ENCODE measurements around the gene PANX2. TPM values are rescaled to one million over a fixed set of nuclear protein-coding genes. Genes with fewer than 3 reads are reported as not detected.

The PANX2 gene, protein sequence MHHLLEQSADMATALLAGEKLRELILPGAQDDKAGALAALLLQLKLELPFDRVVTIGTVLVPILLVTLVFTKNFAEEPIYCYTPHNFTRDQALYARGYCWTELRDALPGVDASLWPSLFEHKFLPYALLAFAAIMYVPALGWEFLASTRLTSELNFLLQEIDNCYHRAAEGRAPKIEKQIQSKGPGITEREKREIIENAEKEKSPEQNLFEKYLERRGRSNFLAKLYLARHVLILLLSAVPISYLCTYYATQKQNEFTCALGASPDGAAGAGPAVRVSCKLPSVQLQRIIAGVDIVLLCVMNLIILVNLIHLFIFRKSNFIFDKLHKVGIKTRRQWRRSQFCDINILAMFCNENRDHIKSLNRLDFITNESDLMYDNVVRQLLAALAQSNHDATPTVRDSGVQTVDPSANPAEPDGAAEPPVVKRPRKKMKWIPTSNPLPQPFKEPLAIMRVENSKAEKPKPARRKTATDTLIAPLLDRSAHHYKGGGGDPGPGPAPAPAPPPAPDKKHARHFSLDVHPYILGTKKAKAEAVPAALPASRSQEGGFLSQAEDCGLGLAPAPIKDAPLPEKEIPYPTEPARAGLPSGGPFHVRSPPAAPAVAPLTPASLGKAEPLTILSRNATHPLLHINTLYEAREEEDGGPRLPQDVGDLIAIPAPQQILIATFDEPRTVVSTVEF
- 0.88 and 1.9 TPM in 2 replicates for total RNA-seq (ENCODE audit: low replicate concordance)

DNA sequence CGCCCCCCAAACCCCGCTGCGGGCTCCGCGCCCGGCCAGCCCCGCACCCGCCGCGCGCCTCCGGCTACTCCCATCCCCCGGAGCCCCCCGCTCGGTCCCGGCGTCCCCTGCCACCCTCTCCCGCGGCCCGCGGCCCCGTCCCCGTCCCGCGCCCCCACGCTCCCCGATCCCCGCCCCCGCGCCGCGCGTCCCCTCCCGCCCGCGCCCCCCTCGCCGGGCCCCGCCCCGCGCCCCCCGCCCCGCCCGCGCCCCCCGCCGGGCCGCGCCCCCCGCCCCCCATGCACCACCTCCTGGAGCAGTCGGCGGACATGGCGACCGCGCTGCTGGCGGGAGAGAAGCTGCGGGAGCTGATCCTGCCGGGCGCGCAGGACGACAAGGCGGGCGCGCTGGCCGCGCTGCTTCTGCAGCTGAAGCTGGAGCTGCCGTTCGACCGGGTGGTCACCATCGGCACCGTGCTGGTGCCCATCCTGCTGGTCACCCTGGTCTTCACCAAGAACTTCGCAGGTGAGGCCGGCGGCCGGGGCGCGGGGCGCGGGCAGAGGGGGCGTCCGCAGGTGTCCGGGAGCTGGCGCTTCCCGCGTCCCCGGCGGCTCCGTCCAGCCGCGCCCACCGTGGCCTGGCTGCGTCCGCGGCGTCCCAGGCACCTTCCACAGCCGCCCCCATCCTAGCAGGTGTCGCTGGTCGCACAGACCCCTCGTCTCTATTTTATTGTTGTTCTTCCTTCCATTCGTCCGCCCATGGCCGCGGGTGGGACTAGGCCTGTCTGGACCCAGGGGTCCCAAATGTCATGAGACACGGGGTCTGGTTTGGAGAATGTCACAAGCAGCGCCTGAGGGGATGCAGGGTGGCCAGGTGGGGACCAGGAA lies at the start of gene PANX2:
PANX2 (plus strand) TSS at position 279 of the 866 bp plus-strand sequence; CDS start at position 279, 0 bp downstream.
- H4K20me1 ChIP-seq (ENCODE audit: low read depth), result no peaks in the 10 kb centered on the region
- Mint-ChIP-seq H3K27ac (no peak within 1 kb of the TSS), H3K9me3 (no peaks in the 10 kb centered on the region), H3K27me3 (ENCODE audit: insufficient read depth, low read depth) (peaks cover 24% of the 10 kb centered on the region), H3K4me3 (peak within 1 kb of the TSS; percentile 86), H3K4me1 (peaks cover 10% of the 10 kb centered on the region), H3K36me3 (no peaks in the 10 kb centered on the region)
- H3K9me3 ChIP-seq (ENCODE audit: low read depth), result no peaks in the 10 kb centered on the region
- TF ChIP-seq EZH2 (IDR thresholded peaks at IDR 0.05) (peak; percentile 79), EZH2phosphoT487 (IDR thresholded peaks at IDR 0.05) (peak; percentile 43)
- TF ChIP-seq, protein P1, sequence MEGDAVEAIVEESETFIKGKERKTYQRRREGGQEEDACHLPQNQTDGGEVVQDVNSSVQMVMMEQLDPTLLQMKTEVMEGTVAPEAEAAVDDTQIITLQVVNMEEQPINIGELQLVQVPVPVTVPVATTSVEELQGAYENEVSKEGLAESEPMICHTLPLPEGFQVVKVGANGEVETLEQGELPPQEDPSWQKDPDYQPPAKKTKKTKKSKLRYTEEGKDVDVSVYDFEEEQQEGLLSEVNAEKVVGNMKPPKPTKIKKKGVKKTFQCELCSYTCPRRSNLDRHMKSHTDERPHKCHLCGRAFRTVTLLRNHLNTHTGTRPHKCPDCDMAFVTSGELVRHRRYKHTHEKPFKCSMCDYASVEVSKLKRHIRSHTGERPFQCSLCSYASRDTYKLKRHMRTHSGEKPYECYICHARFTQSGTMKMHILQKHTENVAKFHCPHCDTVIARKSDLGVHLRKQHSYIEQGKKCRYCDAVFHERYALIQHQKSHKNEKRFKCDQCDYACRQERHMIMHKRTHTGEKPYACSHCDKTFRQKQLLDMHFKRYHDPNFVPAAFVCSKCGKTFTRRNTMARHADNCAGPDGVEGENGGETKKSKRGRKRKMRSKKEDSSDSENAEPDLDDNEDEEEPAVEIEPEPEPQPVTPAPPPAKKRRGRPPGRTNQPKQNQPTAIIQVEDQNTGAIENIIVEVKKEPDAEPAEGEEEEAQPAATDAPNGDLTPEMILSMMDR (IDR thresholded peaks at IDR 0.05), result no peak
- DNase-seq (ENCODE audit: low spot score), result peak; percentile 74
- peaks cover 52% of the 10 kb centered on the region for H3K27me3 ChIP-seq
- peak within 1 kb of the TSS; percentile 83 for H3K4me2 ChIP-seq
- H3K27ac ChIP-seq, result no peak within 1 kb of the TSS
- H3K79me2 ChIP-seq (ENCODE audit: low read depth), result no peaks in the 10 kb centered on the region
- no peaks in the 10 kb centered on the region for H3K4me1 ChIP-seq
- peak within 1 kb of the TSS; percentile 89 for H2AFZ ChIP-seq (replicated peaks)
- H3K36me3 ChIP-seq, result no peaks in the 10 kb centered on the region
- peak within 1 kb of the TSS; percentile 63 for H3K4me3 ChIP-seq
- no peak within 1 kb of the TSS for H3K9ac ChIP-seq
- H3F3A ChIP-seq (ENCODE audit: low read depth), result peaks cover 13% of the 10 kb centered on the region

DNA sequence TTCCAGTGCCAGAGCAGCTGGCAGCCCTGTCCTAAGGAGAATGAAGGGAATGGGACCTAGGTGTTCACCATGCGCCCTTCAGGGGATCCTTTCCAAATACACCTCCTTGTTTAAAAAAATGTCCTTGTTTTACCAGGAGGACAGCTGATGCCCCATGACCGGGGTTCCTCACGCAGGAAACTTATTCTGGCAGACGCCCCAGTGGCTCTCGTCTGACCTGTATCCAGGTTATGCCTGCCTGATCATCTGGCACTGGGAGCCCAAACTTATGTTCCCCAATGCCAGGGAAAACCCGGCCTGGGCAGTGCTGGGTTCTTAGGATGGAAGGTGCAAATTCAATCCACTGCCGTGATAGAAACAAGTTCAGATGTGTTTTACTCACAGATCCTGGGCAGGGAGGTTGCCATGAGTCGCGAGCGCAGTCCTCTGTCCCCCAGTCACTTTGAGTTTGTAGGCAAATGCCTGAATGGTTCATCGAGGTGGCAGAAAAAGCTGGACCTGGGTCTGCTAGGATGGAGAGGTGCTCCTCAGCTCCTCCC lies 49.3 kb upstream of the PANX2 start:
- no peak overlapping the region for H3K4me3 Mint-ChIP-seq
- no peaks in the 10 kb centered on the region for H3K79me2 ChIP-seq (ENCODE audit: low read depth)
- H3K4me1 ChIP-seq, result no peaks in the 10 kb centered on the region
- H3K27ac ChIP-seq, result no peak overlapping the region
- DNase-seq (ENCODE audit: low spot score), result no peak
- H3K36me3 Mint-ChIP-seq, result no peaks in the 10 kb centered on the region
- no peaks in the 10 kb centered on the region for H3K36me3 ChIP-seq
- no peaks in the 10 kb centered on the region for H4K20me1 ChIP-seq (ENCODE audit: low read depth)
- peaks cover 14% of the 10 kb centered on the region for H3K4me1 Mint-ChIP-seq
- H3F3A ChIP-seq (ENCODE audit: low read depth), result no peaks in the 10 kb centered on the region
- H3K27ac Mint-ChIP-seq, result no peak overlapping the region
- TF ChIP-seq, protein P1 (IDR thresholded peaks at IDR 0.05), result no peak
- TF ChIP-seq EZH2phosphoT487 (IDR thresholded peaks at IDR 0.05) (no peak), EZH2 (IDR thresholded peaks at IDR 0.05) (no peak)
- no peak overlapping the region for H3K4me2 ChIP-seq
- no peaks in the 10 kb centered on the region for H3K9me3 ChIP-seq (ENCODE audit: low read depth)
- H3K9me3 Mint-ChIP-seq, result peaks cover 22% of the 10 kb centered on the region
- no peaks in the 10 kb centered on the region for H3K27me3 ChIP-seq
- H2AFZ ChIP-seq (replicated peaks), result no peak overlapping the region
- H3K9ac ChIP-seq, result no peak overlapping the region
- H3K27me3 Mint-ChIP-seq (ENCODE audit: insufficient read depth, low read depth), result peaks cover 2% of the 10 kb centered on the region
- no peak overlapping the region for H3K4me3 ChIP-seq

DNA sequence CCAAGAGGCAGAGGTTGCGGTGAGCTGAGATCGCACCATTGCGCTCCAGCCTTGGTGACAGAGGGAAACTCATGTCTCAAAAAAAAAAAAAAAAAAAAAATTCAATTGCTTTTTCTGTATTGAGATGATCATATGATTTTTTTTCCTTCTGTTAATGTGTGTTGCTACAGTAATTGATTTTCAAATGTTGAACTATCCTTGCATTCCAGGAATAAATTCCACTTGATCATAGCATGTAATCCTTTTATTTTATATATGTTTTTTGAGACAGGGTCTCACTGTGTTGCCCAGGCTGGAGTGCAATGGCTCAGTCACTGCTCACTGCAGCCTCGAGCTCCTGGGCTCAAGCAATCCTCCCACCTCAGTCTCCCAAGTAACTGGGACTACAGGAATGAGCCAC lies 47.4 kb upstream of the PANX2 start:
- Mint-ChIP-seq H3K27ac (no peak overlapping the region), H3K9me3 (peaks cover 22% of the 10 kb centered on the region), H3K27me3 (ENCODE audit: insufficient read depth, low read depth) (peaks cover 4% of the 10 kb centered on the region), H3K4me1 (peaks cover 10% of the 10 kb centered on the region), H3K36me3 (no peaks in the 10 kb centered on the region), H3K4me3 (peak overlapping the region; percentile 57)
- TF ChIP-seq, protein P1 (IDR thresholded peaks at IDR 0.05), result no peak
- TF ChIP-seq EZH2phosphoT487 (IDR thresholded peaks at IDR 0.05) (no peak), EZH2 (IDR thresholded peaks at IDR 0.05) (no peak)
- Histone ChIP-seq H3K27me3 (no peaks in the 10 kb centered on the region), H3K4me3 (no peak overlapping the region), H3K79me2 (ENCODE audit: low read depth) (no peaks in the 10 kb centered on the region), H3K4me1 (no peaks in the 10 kb centered on the region), H3K4me2 (no peak overlapping the region), H2AFZ (replicated peaks) (no peak overlapping the region), H3K9me3 (ENCODE audit: low read depth) (no peaks in the 10 kb centered on the region), H3F3A (ENCODE audit: low read depth) (no peaks in the 10 kb centered on the region), H3K36me3 (no peaks in the 10 kb centered on the region), H3K27ac (no peak overlapping the region), H3K9ac (no peak overlapping the region), H4K20me1 (ENCODE audit: low read depth) (no peaks in the 10 kb centered on the region)
- DNase-seq (ENCODE audit: low spot score), result no peak

All from neural progenitor cell (in vitro differentiated cells).